Naive B cell (primary cell): ENCODE measurements around the gene RHOF. TPM values are rescaled to one million over a fixed set of nuclear protein-coding genes. Genes with fewer than 3 reads are reported as not detected.
"Not testable (repeated sequence)": the region's sequence is repeated elsewhere in the genome, so short reads cannot be mapped to it uniquely, and the experiment has no call there.

ENCODE experiments used
- ATAC-seq, 2 donors: fragments of 150-1000 bp; cut with Tn5 transposase; 2 replicates each; pipeline ENCODE4 v1.10.0; 2021; ENCODE audit warnings: low read depth in 2 of 2, mild to moderate bottlenecking in 2 of 2, moderate library complexity in 2 of 2
- DNase-seq: peaks from one replicate; pipeline ENCODE4 v3.0.0; 2022
- H3K27ac Mint-ChIP-seq, 6 donors: one replicate each; pipeline ENCODE4 v1.8.0; 2020 to 2022; ENCODE audit warnings: mild to moderate bottlenecking in 6 of 6, mixed read lengths in 6 of 6, moderate library complexity in 5 of 6, inconsistent platforms in 2 of 6
- H3K27me3 Mint-ChIP-seq, 3 donors: one replicate each; pipeline ENCODE4 v1.8.0; 2021 to 2022; ENCODE audit warnings: mixed read lengths in 3 of 3, mild to moderate bottlenecking in 1 of 3
- H3K36me3 Mint-ChIP-seq, 2 donors: one replicate each; pipeline ENCODE4 v1.8.0; 2020 to 2022; ENCODE audit warnings: mixed read lengths in 2 of 2, inconsistent platforms in 1 of 2, mild to moderate bottlenecking in 1 of 2
- H3K4me1 Mint-ChIP-seq, 3 donors: one replicate each; pipeline ENCODE4 v1.8.0; 2020 to 2022; ENCODE audit warnings: mixed read lengths in 3 of 3, inconsistent platforms in 1 of 3, mild to moderate bottlenecking in 1 of 3, moderate library complexity in 1 of 3
- H3K4me3 Mint-ChIP-seq, 8 donors: one replicate each; pipeline ENCODE4 v1.8.0; 2020 to 2022; ENCODE audit warnings: mild to moderate bottlenecking in 8 of 8, mixed read lengths in 8 of 8, moderate library complexity in 8 of 8, inconsistent platforms in 2 of 8
- H3K9me3 Mint-ChIP-seq, 7 donors: one replicate each; pipeline ENCODE4 v1.8.0; 2020 to 2022; ENCODE audit warnings: mixed read lengths in 7 of 7, mild to moderate bottlenecking in 5 of 7, inconsistent platforms in 2 of 7, moderate library complexity in 1 of 7
- polyA plus RNA-seq, 6 donors: library from polyadenylated mRNA; unstranded; fragments of 300-500 nt; fragmentation: Illumina TruSeq; gene quantifications; one replicate each; pipeline ENCODE4 v1.2.3, GENCODE V29; 2021; ENCODE audit warnings: low read depth in 6 of 6

The RHOF gene
- polyA plus RNA-seq, 6 donors from 2014 or later: 40.2 to 63.9 (median 50.2) TPM

GRCh38 chr12:121769297-121769830, 24.1 kb downstream of the RHOF start:
- ATAC-seq: no peak

GRCh38 chr12:121767525-121768016, 25.9 kb downstream of the RHOF start:
- no peak overlapping the region for H3K27ac Mint-ChIP-seq
- no peak for DNase-seq
- H3K4me1 Mint-ChIP-seq: no peaks in the 10 kb centered on the region
- ATAC-seq: no peak
- peak overlapping the region in 1 of 8 donors; percentile 25 for H3K4me3 Mint-ChIP-seq
- no peaks in the 10 kb centered on the region for H3K27me3 Mint-ChIP-seq
- no peaks in the 10 kb centered on the region for H3K9me3 Mint-ChIP-seq
- H3K36me3 Mint-ChIP-seq: no peaks in the 10 kb centered on the region

More at GRCh38 chr12:121769297-121769830, 24.1 kb downstream of the RHOF start:
- Mint-ChIP-seq H3K9me3 (no peaks in the 10 kb centered on the region), H3K27me3 (no peaks in the 10 kb centered on the region), H3K36me3 (no peaks in the 10 kb centered on the region), H3K4me3 (no peak overlapping the region), H3K4me1 (peaks cover 4 to 10% (median 7%) of the 10 kb centered on the region in 3 donors), H3K27ac (peak overlapping the region in 1 of 6 donors; percentile 7)
- DNase-seq: no peak

- no peaks in the 10 kb centered on the region for H3K9me3 Mint-ChIP-seq
- H3K27ac Mint-ChIP-seq: no peak overlapping the region
- no peak overlapping the region for H3K4me3 Mint-ChIP-seq
- H3K4me1 Mint-ChIP-seq: peaks cover 0 to 4% (median 3%) of the 10 kb centered on the region in 3 donors
- no peaks in the 10 kb centered on the region for H3K36me3 Mint-ChIP-seq
- no peaks in the 10 kb centered on the region for H3K27me3 Mint-ChIP-seq
- DNase-seq (no peak), ATAC-seq (no peak)
Observed at GRCh38 chr12:121766290-121767039, 27.0 kb downstream of the RHOF start.

GRCh38 chr12:121765573-121765972, 27.9 kb downstream of the RHOF start:
- DNase-seq (no peak), ATAC-seq (no peak)
- no peaks in the 10 kb centered on the region for H3K27me3 Mint-ChIP-seq
- H3K9me3 Mint-ChIP-seq: no peaks in the 10 kb centered on the region
- H3K4me1 Mint-ChIP-seq: peaks cover 0 to 4% (median 3%) of the 10 kb centered on the region in 3 donors
- H3K4me3 Mint-ChIP-seq: no peak overlapping the region
- peak overlapping the region in 1 of 6 donors; percentile 36 for H3K27ac Mint-ChIP-seq
- H3K36me3 Mint-ChIP-seq: no peaks in the 10 kb centered on the region

- ATAC-seq (no peak), DNase-seq (no peak)
- H3K27ac Mint-ChIP-seq: no peak overlapping the region
- H3K4me1 Mint-ChIP-seq: peaks cover 0 to 4% (median 3%) of the 10 kb centered on the region in 3 donors
- H3K36me3 Mint-ChIP-seq: no peaks in the 10 kb centered on the region
- H3K27me3 Mint-ChIP-seq: no peaks in the 10 kb centered on the region
- no peak overlapping the region for H3K4me3 Mint-ChIP-seq
- H3K9me3 Mint-ChIP-seq: no peaks in the 10 kb centered on the region
Observed at GRCh38 chr12:121764808-121765207, 28.7 kb downstream of the RHOF start.

GRCh38 chr12:121762269-121762668, 31.2 kb downstream of the RHOF start:
- H3K9me3 Mint-ChIP-seq: no peaks in the 10 kb centered on the region
- peaks cover 0 to 4% (median 3%) of the 10 kb centered on the region in 3 donors for H3K4me1 Mint-ChIP-seq
- peak overlapping the region in 1 of 6 donors; percentile 2 for H3K27ac Mint-ChIP-seq
- no peak for ATAC-seq
- H3K27me3 Mint-ChIP-seq: no peaks in the 10 kb centered on the region
- no peaks in the 10 kb centered on the region for H3K36me3 Mint-ChIP-seq
- DNase-seq: no peak
- H3K4me3 Mint-ChIP-seq: peak overlapping the region in 1 of 8 donors; percentile 3

GRCh38 chr12:121758536-121758935, 35.0 kb downstream of the RHOF start:
- not testable (repeated sequence) for DNase-seq, ATAC-seq, H3K27me3 Mint-ChIP-seq, H3K36me3 Mint-ChIP-seq, H3K9me3 Mint-ChIP-seq, H3K4me1 Mint-ChIP-seq
- Mint-ChIP-seq H3K27ac (peak overlapping the region in 1 of 6 donors; percentile 52), H3K4me3 (peak overlapping the region in 1 of 8 donors; percentile 77)

GRCh38 chr12:121755591-121755990, 37.9 kb downstream of the RHOF start:
- H3K4me1 Mint-ChIP-seq: peaks cover 0 to 2% (median 0%) of the 10 kb centered on the region in 3 donors
- no peaks in the 10 kb centered on the region for H3K9me3 Mint-ChIP-seq
- H3K27me3 Mint-ChIP-seq: no peaks in the 10 kb centered on the region
- no peaks in the 10 kb centered on the region for H3K36me3 Mint-ChIP-seq
- H3K4me3 Mint-ChIP-seq: no peak overlapping the region
- H3K27ac Mint-ChIP-seq: no peak overlapping the region
- ATAC-seq: no peak
- DNase-seq: no peak

- Mint-ChIP-seq H3K4me3 (no peak overlapping the region), H3K4me1 (peaks cover 0 to 2% (median 0%) of the 10 kb centered on the region in 3 donors), H3K27ac (peak overlapping the region in 1 of 6 donors; percentile 65), H3K36me3 (no peaks in the 10 kb centered on the region), H3K27me3 (no peaks in the 10 kb centered on the region), H3K9me3 (no peaks in the 10 kb centered on the region)
- DNase-seq (no peak), ATAC-seq (no peak)
Observed at GRCh38 chr12:121754836-121755235, 38.7 kb downstream of the RHOF start.

- Mint-ChIP-seq H3K4me1 (peaks cover 0 to 3% (median 2%) of the 10 kb centered on the region in 3 donors), H3K9me3 (no peaks in the 10 kb centered on the region), H3K36me3 (no peaks in the 10 kb centered on the region), H3K27me3 (no peaks in the 10 kb centered on the region), H3K27ac (no peak overlapping the region), H3K4me3 (no peak overlapping the region)
- ATAC-seq (no peak), DNase-seq (no peak)
Observed at GRCh38 chr12:121753844-121754264, 39.6 kb downstream of the RHOF start.

GRCh38 chr12:121751749-121752351, 41.6 kb downstream of the RHOF start:
- no peaks in the 10 kb centered on the region for H3K27me3 Mint-ChIP-seq
- DNase-seq (no peak), ATAC-seq (no peak)
- H3K4me1 Mint-ChIP-seq: peaks cover 0 to 5% (median 2%) of the 10 kb centered on the region in 3 donors
- H3K4me3 Mint-ChIP-seq: no peak overlapping the region
- peak overlapping the region in 1 of 6 donors; percentile 47 for H3K27ac Mint-ChIP-seq
- H3K36me3 Mint-ChIP-seq: no peaks in the 10 kb centered on the region
- H3K9me3 Mint-ChIP-seq: no peaks in the 10 kb centered on the region

GRCh38 chr12:121751034-121751433, 42.5 kb downstream of the RHOF start:
- DNase-seq (no peak), ATAC-seq (no peak)
- H3K36me3 Mint-ChIP-seq: no peaks in the 10 kb centered on the region
- no peaks in the 10 kb centered on the region for H3K27me3 Mint-ChIP-seq
- peaks cover 0 to 5% (median 2%) of the 10 kb centered on the region in 3 donors for H3K4me1 Mint-ChIP-seq
- H3K9me3 Mint-ChIP-seq: no peaks in the 10 kb centered on the region
- H3K4me3 Mint-ChIP-seq: no peak overlapping the region
- H3K27ac Mint-ChIP-seq: no peak overlapping the region

- Mint-ChIP-seq H3K27ac (no peak overlapping the region), H3K27me3 (no peaks in the 10 kb centered on the region), H3K4me3 (no peak overlapping the region), H3K36me3 (no peaks in the 10 kb centered on the region), H3K4me1 (peaks cover 0 to 5% (median 2%) of the 10 kb centered on the region in 3 donors), H3K9me3 (no peaks in the 10 kb centered on the region)
- no peak for ATAC-seq
- no peak for DNase-seq
Observed at GRCh38 chr12:121750507-121750955, 43.0 kb downstream of the RHOF start.
